Vagina (tissue), 2 donors: ENCODE measurements around the gene SLC25A26.

Experiments used
- CTCF ChIP-seq, 3 experiments: fragments of 450-650 bp in 2 of 3; fragments of 200-600 bp in 1 of 3; sonication (generic) in 1 of 3; IDR thresholded peaks; one replicate each; pipeline ENCODE4 v1.5.1; 2017 to 2019; ENCODE audit warnings: antibody characterized with exemption in 3 of 3, mild to moderate bottlenecking in 2 of 3, moderate library complexity in 2 of 3
- POLR2A ChIP-seq, 2 donors: fragments of 450-650 bp; IDR thresholded peaks; one replicate each; pipeline ENCODE4 v1.6.1; 2017; ENCODE audit warnings: antibody characterized with exemption in 2 of 2, mild to moderate bottlenecking in 2 of 2, moderate library complexity in 2 of 2

GRCh38 chr3:66376568-66376967, 155.8 kb downstream of the SLC25A26 start:
- TF ChIP-seq CTCF (IDR thresholded peaks at IDR 0.05) (no peak), POLR2A (IDR thresholded peaks at IDR 0.05) (no peak)
